B cell (primary cell): ENCODE results near the gene PTPRM. TPM values are rescaled to one million over a fixed set of nuclear protein-coding genes. Genes with fewer than 3 reads are reported as not detected.

ENCODE experiments used
- ATAC-seq: fragments of 200-7000 bp; cut with Tn5 transposase; one replicate; pipeline ENCODE4 v1.10.0; 2021; ENCODE audit warnings: low read depth, mild to moderate bottlenecking, moderate number of reproducible peaks, moderate library complexity
- CTCF ChIA-PET: fragments of 350-600 bp; sonication (Branson Sonifier 250); formaldehyde crosslinking; loops from one replicate; lab custom pipeline; 2021; ENCODE audit warnings: antibody characterized with exemption, inconsistent platforms; lab: Charles Lee
- POLR2A ChIA-PET: fragments of 350-600 bp; sonication (Branson Sonifier 250); formaldehyde crosslinking; loops from one replicate; lab custom pipeline; 2021; ENCODE audit warnings: antibody characterized with exemption; lab: Charles Lee
- DNase-seq: peaks from one replicate; pipeline ENCODE4 v3.0.0; 2013
- H2AFZ ChIP-seq: 2 replicates; pipeline ENCODE4 v1.6.1; 2012; ENCODE audit warnings: mild to moderate bottlenecking, low read depth, low read length; ENCODE audit not compliant: insufficient read depth, poor library complexity, severe bottlenecking
- H3K27ac ChIP-seq, 2 donors: 1 replicate in 1 of 2; 2 replicates in 1 of 2; pipeline ENCODE4 v1.5.1; 2012 to 2013; ENCODE audit warnings: low read length in 2 of 2, mild to moderate bottlenecking in 2 of 2, moderate library complexity in 1 of 2
- H3K27me3 ChIP-seq, 4 experiments: fragments of 200-600 bp in 1 of 4; sonication (generic) in 1 of 4; replicated peaks in 1 of 4; 1 replicate in 2 of 4; 2 replicates in 2 of 4; pipeline versions ENCODE4 v1.6.1 to v1.7.0; 2013 to 2016; ENCODE audit warnings: low read length in 3 of 4, mild to moderate bottlenecking in 2 of 4, mixed read lengths in 1 of 4, moderate library complexity in 1 of 4; ENCODE audit not compliant: insufficient read depth in 4 of 4, control insufficient read depth in 3 of 4; ENCODE audit errors: control extremely low read depth in 1 of 4
- H3K36me3 ChIP-seq, 2 experiments: replicated peaks in 1 of 2; 1 replicate in 1 of 2; 2 replicates in 1 of 2; pipeline versions ENCODE4 v1.6.1 to v1.7.1; 2013; ENCODE audit warnings: low read length in 1 of 2; ENCODE audit not compliant: insufficient read depth in 2 of 2, control insufficient read depth in 1 of 2; ENCODE audit errors: control extremely low read depth in 1 of 2, extremely low read depth in 1 of 2
- H3K4me1 ChIP-seq, 2 donors: fragments of 200-600 bp in 1 of 2; sonication (generic) in 1 of 2; 1 replicate in 1 of 2; 2 replicates in 1 of 2; pipeline versions ENCODE4 v1.5.1 to v1.6.1; 2013 to 2017; ENCODE audit warnings: low read length in 2 of 2; ENCODE audit not compliant: control insufficient read depth in 2 of 2, insufficient read depth in 2 of 2
- H3K4me2 ChIP-seq: replicated peaks from 2 replicates; pipeline ENCODE3; 2012; ENCODE audit warnings: mild to moderate bottlenecking, low read depth, low read length; ENCODE audit not compliant: poor library complexity, severe bottlenecking
- H3K4me3 ChIP-seq, 5 experiments: fragments of 200-600 bp in 1 of 5; sonication (generic) in 1 of 5; 1 replicate in 3 of 5; 2 replicates in 2 of 5; pipeline versions ENCODE4 v1.5.1 to v1.7.0; 2011 to 2016; ENCODE audit warnings: low read length in 4 of 5, mild to moderate bottlenecking in 4 of 5, low read depth in 2 of 5, control low read depth in 1 of 5, moderate library complexity in 1 of 5; ENCODE audit not compliant: insufficient read depth in 1 of 5; ENCODE audit errors: control extremely low read depth in 1 of 5, extremely low read depth in 1 of 5
- H3K79me2 ChIP-seq: fragments of 200-600 bp; sonication (generic); one replicate; pipeline ENCODE4 v1.6.0; 2016; ENCODE audit warnings: low read length; ENCODE audit not compliant: control insufficient read depth, insufficient read depth
- H3K9ac ChIP-seq: fragments of 200-600 bp; sonication (generic); 2 replicates; pipeline ENCODE4 v1.6.1; 2017; ENCODE audit warnings: mild to moderate bottlenecking, low read length, moderate library complexity
- H3K9me3 ChIP-seq, 3 donors: one replicate each; pipeline versions ENCODE4 v1.6.1 to v1.7.1; 2013; ENCODE audit warnings: low read length in 2 of 3; ENCODE audit not compliant: control insufficient read depth in 2 of 3, insufficient read depth in 1 of 3; ENCODE audit errors: control extremely low read depth in 1 of 3
- H4K20me1 ChIP-seq: 2 replicates; pipeline ENCODE4 v1.6.0; 2012; ENCODE audit warnings: mild to moderate bottlenecking, low read length; ENCODE audit not compliant: insufficient read depth, control insufficient read depth, poor library complexity, severe bottlenecking
- H3K27ac Mint-ChIP-seq: one replicate; pipeline ENCODE4 v1.8.0; 2021; ENCODE audit warnings: mixed read lengths
- H3K27me3 Mint-ChIP-seq: one replicate; pipeline ENCODE4 v1.8.0; 2021; ENCODE audit warnings: mixed read lengths
- H3K4me1 Mint-ChIP-seq: one replicate; pipeline ENCODE4 v1.8.0; 2021; ENCODE audit warnings: mixed read lengths
- H3K4me3 Mint-ChIP-seq: one replicate; pipeline ENCODE4 v1.8.0; 2021; ENCODE audit warnings: mixed read lengths
- H3K9me3 Mint-ChIP-seq: one replicate; pipeline ENCODE4 v1.8.0; 2022; ENCODE audit warnings: mixed read lengths; ENCODE audit not compliant: insufficient read depth
- CTCF ChIP-seq: fragments of 200-600 bp; IDR thresholded peaks from one replicate; pipeline ENCODE4 v1.8.0; 2022; ENCODE audit warnings: antibody characterized with exemption, mild to moderate bottlenecking
- EZH2 ChIP-seq: IDR thresholded peaks from 2 replicates; pipeline ENCODE4 v1.6.1; 2012; ENCODE audit warnings: borderline replicate concordance, low read depth, mild to moderate bottlenecking, moderate library complexity, low read length; ENCODE audit not compliant: insufficient read depth, poor library complexity, severe bottlenecking
- WGBS: methylation state at CpG from one replicate; pipeline ENCODE4 v1.1.5; 2013; ENCODE audit warnings: missing lambda C conversion rate; ENCODE audit not compliant: insufficient coverage; 5-methylcytosine and 5-hydroxymethylcytosine counted together
- intact Hi-C: fragments of 100-400 bp; cut with micrococcal nuclease; formaldehyde crosslinking; loops from one replicate; pipeline ENCODE4 v1.10.0; 2022
- polyA plus RNA-seq: library from polyadenylated mRNA; depleted of rRNA; stranded (reverse); fragments of >200 nt; gene quantifications from 2 replicates; pipeline ENCODE4 v1.2.3, GENCODE V29; 2012
- total RNA-seq, 2 donors: library from RNA; stranded (reverse); fragments of 120-200 nt in 1 of 2; gene quantifications; 1 replicate in 1 of 2; 2 replicates in 1 of 2; pipeline versions ENCODE4 v1.2.3 to v1.2.4, GENCODE V29; 2013 to 2022

PTPRM gene
- total and polyA plus RNA-seq, 2 donors (not counting 1 experiment from before 2014, with no cell fraction given): 0.20 to 0.89 TPM

GRCh38 chr18:8396254-8396653 is 829.1 kb downstream of the PTPRM start:
- ChIA-PET POLR2A (no interaction called here), CTCF (no interaction called here)
- Mint-ChIP-seq H3K9me3 (no peaks in the 10 kb centered on the region), H3K4me1 (no peaks in the 10 kb centered on the region), H3K27ac (no peak overlapping the region), H3K27me3 (peaks cover 4% of the 10 kb centered on the region), H3K4me3 (no peak overlapping the region)
- H3K27ac ChIP-seq: no peak overlapping the region
- no peak for ATAC-seq
- H3K79me2 ChIP-seq: no peaks in the 10 kb centered on the region
- H3K27me3 ChIP-seq: no peaks in the 10 kb centered on the region
- DNase-seq: no peak
- no peak overlapping the region for H3K9ac ChIP-seq
- intact Hi-C loops: no loop called here
- no peak overlapping the region for H3K4me2 ChIP-seq
- H3K36me3 ChIP-seq: no peaks in the 10 kb centered on the region
- 95% methylated on average over 7 of the region's 7 CpGs for WGBS
- no peaks in the 10 kb centered on the region for H3K9me3 ChIP-seq
- no peaks in the 10 kb centered on the region for H4K20me1 ChIP-seq
- H3K4me3 ChIP-seq: no peak overlapping the region
- H3K4me1 ChIP-seq: no peaks in the 10 kb centered on the region
- H2AFZ ChIP-seq: no peak overlapping the region
- TF ChIP-seq EZH2: no peak
- TF ChIP-seq CTCF: no peak

- no peaks in the 10 kb centered on the region for H3K27me3 ChIP-seq
- no peak for ATAC-seq
- no peaks in the 10 kb centered on the region for H3K9me3 ChIP-seq
Measured at GRCh38 chr18:8397034-8397433, 829.9 kb downstream of the PTPRM start.

More at GRCh38 chr18:8397034-8397433, 829.9 kb downstream of the PTPRM start:
- H3K4me3 Mint-ChIP-seq: no peak overlapping the region
- no peaks in the 10 kb centered on the region for H3K9me3 Mint-ChIP-seq
- TF ChIP-seq CTCF: no peak
- no peak for TF ChIP-seq EZH2
- ChIA-PET POLR2A (no interaction called here), CTCF (no interaction called here)
- no peak for DNase-seq
- no peaks in the 10 kb centered on the region for H3K27me3 Mint-ChIP-seq
- no peak overlapping the region for H3K27ac Mint-ChIP-seq
- WGBS: 95% methylated on average over 10 of the region's 12 CpGs
- no peaks in the 10 kb centered on the region for H3K4me1 Mint-ChIP-seq
- no peak overlapping the region for H3K4me3 ChIP-seq
- H3K79me2 ChIP-seq: no peaks in the 10 kb centered on the region
- H4K20me1 ChIP-seq: no peaks in the 10 kb centered on the region
- H2AFZ ChIP-seq: no peak overlapping the region
- H3K4me1 ChIP-seq: no peaks in the 10 kb centered on the region
- H3K36me3 ChIP-seq: no peaks in the 10 kb centered on the region
- H3K4me2 ChIP-seq: no peak overlapping the region
- intact Hi-C loops: no loop called here
- no peak overlapping the region for H3K27ac ChIP-seq
- no peak overlapping the region for H3K9ac ChIP-seq
